Hepatocyte (in vitro differentiated cells): ENCODE data around the gene ITGAE. TPM values are rescaled to one million over a fixed set of nuclear protein-coding genes. Genes with fewer than 3 reads are reported as not detected.

Experiments used
- DNase-seq: peaks from one replicate; pipeline ENCODE4 v3.0.0-alpha.2; 2016; ENCODE audit warnings: low spot score
- H2AFZ ChIP-seq: fragments of 200-600 bp; sonication (generic); 2 replicates; pipeline ENCODE4 v1.6.0; 2016; ENCODE audit warnings: antibody characterized with exemption, mild to moderate bottlenecking
- H3K27ac ChIP-seq: fragments of 200-600 bp; sonication (generic); 2 replicates; pipeline ENCODE4 v1.5.1; 2016; ENCODE audit warnings: mild to moderate bottlenecking
- H3K27me3 ChIP-seq: fragments of 200-600 bp; sonication (generic); 2 replicates; pipeline ENCODE4 v1.6.1; 2016
- H3K36me3 ChIP-seq: fragments of 200-600 bp; sonication (generic); replicated peaks from 2 replicates; pipeline ENCODE4 v1.5.1; 2016; ENCODE audit warnings: low read depth; ENCODE audit not compliant: insufficient read depth
- H3K4me1 ChIP-seq: fragments of 200-600 bp; sonication (generic); 2 replicates; pipeline ENCODE4 v1.5.1; 2016; ENCODE audit warnings: mild to moderate bottlenecking, moderate library complexity; ENCODE audit not compliant: insufficient read depth
- H3K4me2 ChIP-seq: fragments of 200-600 bp; sonication (generic); 2 replicates; pipeline ENCODE4 v1.6.0; 2016
- H3K4me3 ChIP-seq: fragments of 200-600 bp; sonication (generic); 2 replicates; pipeline ENCODE4 v1.5.1; 2016; ENCODE audit warnings: mild to moderate bottlenecking
- H3K79me2 ChIP-seq: fragments of 200-600 bp; sonication (generic); 2 replicates; pipeline ENCODE4 v1.6.0; 2017; ENCODE audit warnings: mild to moderate bottlenecking
- H3K9me2 ChIP-seq: fragments of 200-600 bp; sonication (generic); replicated peaks from 2 replicates; pipeline ENCODE4 v1.6.0; 2017; ENCODE audit warnings: mild to moderate bottlenecking; ENCODE audit not compliant: insufficient read depth
- H3K9me3 ChIP-seq: fragments of 200-600 bp; sonication (generic); 2 replicates; pipeline ENCODE4 v1.5.1; 2016; ENCODE audit warnings: low read depth, mild to moderate bottlenecking
- H4K20me1 ChIP-seq: fragments of 200-600 bp; sonication (generic); 2 replicates; pipeline ENCODE4 v1.6.0; 2016; ENCODE audit warnings: mild to moderate bottlenecking; ENCODE audit not compliant: insufficient read depth, poor library complexity, severe bottlenecking
- EZH2 ChIP-seq: fragments of 200-600 bp; sonication (generic); IDR thresholded peaks from 2 replicates; pipeline ENCODE4 v1.6.1; 2016; ENCODE audit warnings: antibody characterized with exemption, mild to moderate bottlenecking, borderline replicate concordance
- EZH2phosphoT487 ChIP-seq: fragments of 200-600 bp; sonication (generic); IDR thresholded peaks from one replicate; pipeline ENCODE4 v1.6.1; 2018; ENCODE audit warnings: antibody characterized with exemption, mild to moderate bottlenecking, low read depth, moderate library complexity; ENCODE audit not compliant: unreplicated experiment, severe bottlenecking
- WGBS: methylation state at CpG from one replicate; pipeline ENCODE4 v1.1.6; 2016; ENCODE audit warnings: low lambda C conversion rate; ENCODE audit errors: missing lambda C conversion rate; 5-methylcytosine and 5-hydroxymethylcytosine counted together
- polyA plus RNA-seq: library from polyadenylated mRNA; unstranded; fragments of >200 nt; fragmentation: Nextera tagmentation; extraction: Ambion mirVana; gene quantifications from 2 replicates; pipeline ENCODE4 v1.2.1, GENCODE V29; 2016
- total RNA-seq: library from RNA; depleted of rRNA; stranded (reverse); fragments of >200 nt; gene quantifications from 2 replicates; pipeline ENCODE4 v1.2.3, GENCODE V29; 2014
- TF ChIP-seq, protein P1 (sequence below): fragments of 200-600 bp; sonication (generic); IDR thresholded peaks from 2 replicates; pipeline ENCODE4 v1.5.1; 2016; ENCODE audit warnings: antibody characterized with exemption, mild to moderate bottlenecking; ENCODE audit not compliant: poor library complexity

Gene ITGAE
- total and polyA plus RNA-seq, 2 experiments from 2014 or later: 28.1 to 77.0 TPM

DNA sequence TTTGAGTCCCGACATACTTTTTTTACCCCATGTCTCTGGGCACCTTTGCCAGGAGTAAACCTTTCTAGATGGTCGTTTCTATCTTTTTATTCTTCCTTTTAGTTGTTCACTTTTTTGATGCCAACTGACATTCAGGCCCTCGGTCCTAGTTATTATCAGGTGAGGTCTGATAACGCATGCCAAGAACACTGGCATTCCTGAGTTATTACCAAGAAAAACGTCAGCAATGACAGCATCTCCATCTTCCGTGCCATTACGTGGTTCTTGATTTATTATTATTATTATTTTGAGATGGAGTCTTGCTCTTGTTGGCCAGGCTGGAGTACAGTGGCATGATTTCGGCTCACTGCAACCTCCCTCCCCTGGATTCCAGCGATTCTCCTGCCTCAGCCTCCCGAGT is 55.9 kb downstream of the ITGAE start:
- no peaks in the 10 kb centered on the region for H3K27me3 ChIP-seq
- no peaks in the 10 kb centered on the region for H3K36me3 ChIP-seq
- H4K20me1 ChIP-seq: no peaks in the 10 kb centered on the region
- H3K9me2 ChIP-seq: no peaks in the 10 kb centered on the region
- no peak overlapping the region for H3K4me3 ChIP-seq
- H3K4me2 ChIP-seq: no peak overlapping the region
- H3K4me1 ChIP-seq: no peaks in the 10 kb centered on the region
- H3K27ac ChIP-seq: no peak overlapping the region
- no peaks in the 10 kb centered on the region for H3K9me3 ChIP-seq
- DNase-seq: no peak
- 89% methylated on average over 10 of the region's 10 CpGs for WGBS
- TF ChIP-seq EZH2: no peak
- TF ChIP-seq, protein P1, sequence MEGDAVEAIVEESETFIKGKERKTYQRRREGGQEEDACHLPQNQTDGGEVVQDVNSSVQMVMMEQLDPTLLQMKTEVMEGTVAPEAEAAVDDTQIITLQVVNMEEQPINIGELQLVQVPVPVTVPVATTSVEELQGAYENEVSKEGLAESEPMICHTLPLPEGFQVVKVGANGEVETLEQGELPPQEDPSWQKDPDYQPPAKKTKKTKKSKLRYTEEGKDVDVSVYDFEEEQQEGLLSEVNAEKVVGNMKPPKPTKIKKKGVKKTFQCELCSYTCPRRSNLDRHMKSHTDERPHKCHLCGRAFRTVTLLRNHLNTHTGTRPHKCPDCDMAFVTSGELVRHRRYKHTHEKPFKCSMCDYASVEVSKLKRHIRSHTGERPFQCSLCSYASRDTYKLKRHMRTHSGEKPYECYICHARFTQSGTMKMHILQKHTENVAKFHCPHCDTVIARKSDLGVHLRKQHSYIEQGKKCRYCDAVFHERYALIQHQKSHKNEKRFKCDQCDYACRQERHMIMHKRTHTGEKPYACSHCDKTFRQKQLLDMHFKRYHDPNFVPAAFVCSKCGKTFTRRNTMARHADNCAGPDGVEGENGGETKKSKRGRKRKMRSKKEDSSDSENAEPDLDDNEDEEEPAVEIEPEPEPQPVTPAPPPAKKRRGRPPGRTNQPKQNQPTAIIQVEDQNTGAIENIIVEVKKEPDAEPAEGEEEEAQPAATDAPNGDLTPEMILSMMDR: no peak
- TF ChIP-seq EZH2phosphoT487: no peak
- no peak overlapping the region for H2AFZ ChIP-seq
- no peaks in the 10 kb centered on the region for H3K79me2 ChIP-seq

DNA sequence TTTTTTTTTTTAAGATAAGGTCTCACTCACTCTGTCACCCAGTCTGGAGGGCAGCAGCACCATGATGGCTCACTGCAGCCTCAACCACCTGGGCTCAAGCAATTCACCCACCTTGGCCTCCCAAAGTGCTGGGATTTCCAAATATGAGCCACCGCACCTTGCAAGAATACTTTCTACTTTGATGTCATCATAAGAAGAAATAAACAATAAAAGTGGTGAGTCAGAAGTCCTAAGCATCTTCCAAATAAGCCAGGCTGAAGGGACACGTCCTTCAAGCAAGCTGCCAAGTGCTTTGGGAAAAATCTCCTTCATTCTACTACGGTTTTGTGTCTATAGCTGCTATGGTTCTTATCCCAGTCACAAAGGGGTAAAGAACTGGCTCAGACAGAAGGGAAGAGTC is 57.0 kb downstream of the ITGAE start:
- Histone ChIP-seq H3K4me2 (no peak overlapping the region), H3K36me3 (no peaks in the 10 kb centered on the region), H3K9me3 (no peaks in the 10 kb centered on the region), H3K27ac (no peak overlapping the region), H2AFZ (no peak overlapping the region), H4K20me1 (no peaks in the 10 kb centered on the region), H3K79me2 (no peaks in the 10 kb centered on the region), H3K4me1 (no peaks in the 10 kb centered on the region), H3K27me3 (no peaks in the 10 kb centered on the region), H3K4me3 (no peak overlapping the region), H3K9me2 (no peaks in the 10 kb centered on the region)
- no peak for DNase-seq
- WGBS: 72% methylated on average over 3 of the region's 3 CpGs
- TF ChIP-seq EZH2phosphoT487 (no peak), EZH2 (no peak)
- TF ChIP-seq, protein P1: no peak

DNA sequence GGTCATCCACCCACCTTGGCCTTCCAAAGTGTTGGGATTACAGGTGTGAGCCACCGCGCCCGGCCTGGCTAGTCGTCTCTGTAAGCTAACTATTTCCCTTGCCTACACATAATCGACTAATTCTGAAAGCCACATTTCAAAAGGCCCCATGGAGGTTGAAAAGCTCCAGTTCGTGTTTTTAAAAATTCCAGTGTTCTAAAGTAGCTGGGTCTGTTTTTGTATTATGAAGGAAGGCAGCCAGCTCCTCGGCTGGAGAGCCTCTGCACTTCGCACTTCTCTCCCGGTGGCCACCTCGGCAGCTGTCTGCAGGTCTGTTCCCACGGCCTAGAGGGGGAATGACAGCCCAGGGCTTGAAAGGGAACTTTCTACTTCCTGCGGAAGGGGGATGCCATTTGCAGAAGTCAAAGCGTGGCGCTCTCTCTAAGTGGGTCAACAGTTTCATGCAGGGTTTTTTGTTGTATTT is 60.3 kb downstream of the ITGAE start:
- Histone ChIP-seq H3K9me2 (no peaks in the 10 kb centered on the region), H3K4me3 (no peak overlapping the region), H3K27ac (no peak overlapping the region), H3K4me2 (no peak overlapping the region), H4K20me1 (no peaks in the 10 kb centered on the region), H3K27me3 (no peaks in the 10 kb centered on the region), H3K79me2 (no peaks in the 10 kb centered on the region), H3K9me3 (no peaks in the 10 kb centered on the region), H2AFZ (no peak overlapping the region), H3K4me1 (peaks cover 6% of the 10 kb centered on the region), H3K36me3 (no peaks in the 10 kb centered on the region)
- TF ChIP-seq EZH2: no peak
- TF ChIP-seq EZH2phosphoT487: no peak
- TF ChIP-seq, protein P1: no peak
- 71% methylated on average over 14 of the region's 14 CpGs for WGBS
- no peak for DNase-seq
